ENCODE data around the gene POU2F1.

Gene POU2F1

GRCh38 chr1:167325151-167325550, 104.5 kb downstream of the POU2F1 start:
- DNase-seq = no peak

- DNase-seq = no peak
These were observed 107.7 kb downstream of the POU2F1 start for GRCh38 chr1:167328306-167328815.

GRCh38 chr1:167328816-167329483, 108.3 kb downstream of the POU2F1 start:
- no peak for DNase-seq

- no peak for DNase-seq
These were observed 110.1 kb downstream of the POU2F1 start for GRCh38 chr1:167330601-167331293.

GRCh38 chr1:167331650-167332049, 111.0 kb downstream of the POU2F1 start:
- no peak for DNase-seq

- no peak for DNase-seq
These were observed 111.8 kb downstream of the POU2F1 start for GRCh38 chr1:167332503-167332902.

GRCh38 chr1:167333124-167333523, 112.4 kb downstream of the POU2F1 start:
- DNase-seq = no peak

GRCh38 chr1:167333703-167334102, 113.0 kb downstream of the POU2F1 start:
- DNase-seq = no peak

- DNase-seq = no peak
These were observed 118.7 kb downstream of the POU2F1 start for GRCh38 chr1:167339405-167339804.

- no peak for DNase-seq
These were observed 122.2 kb downstream of the POU2F1 start for GRCh38 chr1:167342846-167343245.

GRCh38 chr1:167344112-167344511, 123.4 kb downstream of the POU2F1 start:
- DNase-seq = peak; percentile 25

GRCh38 chr1:167344615-167345385, 124.1 kb downstream of the POU2F1 start:
- no peak for DNase-seq

- DNase-seq = no peak
These were observed 124.7 kb downstream of the POU2F1 start for GRCh38 chr1:167345386-167345733.

- no peak for DNase-seq
These were observed 136.6 kb downstream of the POU2F1 start for GRCh38 chr1:167357305-167357704.

- DNase-seq = no peak
These were observed 138.6 kb downstream of the POU2F1 start for GRCh38 chr1:167359295-167359694.

GRCh38 chr1:167360120-167360519, 139.4 kb downstream of the POU2F1 start:
- peak; percentile 7 for DNase-seq

- DNase-seq = no peak
These were observed 142.0 kb downstream of the POU2F1 start for GRCh38 chr1:167362638-167363037.

- no peak for DNase-seq
These were observed 144.1 kb downstream of the POU2F1 start for GRCh38 chr1:167364826-167365225.

- no peak for DNase-seq
These were observed 144.7 kb downstream of the POU2F1 start for GRCh38 chr1:167365360-167365759.

- DNase-seq = no peak
These were observed 147.0 kb downstream of the POU2F1 start for GRCh38 chr1:167367705-167368104.

GRCh38 chr1:167369175-167369574, 148.5 kb downstream of the POU2F1 start:
- no peak for DNase-seq

- no peak for DNase-seq
These were observed 149.2 kb downstream of the POU2F1 start for GRCh38 chr1:167369933-167370332.

- DNase-seq = no peak
These were observed 150.3 kb downstream of the POU2F1 start for GRCh38 chr1:167371030-167371429.

GRCh38 chr1:167373398-167373797, 152.7 kb downstream of the POU2F1 start:
- peak; percentile 29 for DNase-seq

All from fibroblast of skin of right quadriceps (primary cell).